K562 (cell line): ENCODE measurements around the gene ENTPD5. TPM values are rescaled to one million over a fixed set of nuclear protein-coding genes. Genes with fewer than 3 reads are reported as not detected.

Experiments
- CBFB ChIP-seq: sonication (generic); formaldehyde crosslinking; IDR thresholded peaks from 2 replicates; pipeline ENCODE4 v1.4.0; 2020; ENCODE audit warnings: mild to moderate bottlenecking, missing genetic modification reagents
- CCNT2 ChIP-seq: IDR thresholded peaks from 2 replicates; pipeline ENCODE4 v1.6.1; 2011; ENCODE audit warnings: borderline replicate concordance, low read depth, mild to moderate bottlenecking, moderate library complexity, mixed read lengths, low read length; ENCODE audit not compliant: insufficient read length; ENCODE audit errors: extremely low read depth
- CTBP1 ChIP-seq: fragments of 450-650 bp; IDR thresholded peaks from 2 replicates; pipeline ENCODE4 v1.6.1; 2016; ENCODE audit warnings: borderline replicate concordance
- ESRRB ChIP-seq: fragments of 250-450 bp; sonication (Bioruptor Pico); IDR thresholded peaks from 2 replicates; pipeline ENCODE4 v1.5.0; 2020; ENCODE audit warnings: mild to moderate bottlenecking, moderate library complexity, borderline replicate concordance
- FUS ChIP-seq: fragments of 200-400 bp; formaldehyde crosslinking; optimal IDR thresholded peaks from 2 replicates; pipeline ENCODE3; 2017; ENCODE audit warnings: low read depth, low read length
- GABPB1 ChIP-seq: sonication (generic); formaldehyde crosslinking; IDR thresholded peaks from 2 replicates; pipeline ENCODE4 v1.8.0; 2022; ENCODE audit warnings: mild to moderate bottlenecking, missing genetic modification reagents
- GTF2B ChIP-seq: IDR thresholded peaks from 2 replicates; pipeline ENCODE4 v1.6.1; 2011; ENCODE audit not compliant: insufficient read length; ENCODE audit errors: extremely low read depth
- ILK ChIP-seq: fragments of 450-650 bp; IDR thresholded peaks from 2 replicates; pipeline ENCODE4 v1.6.1; 2016; ENCODE audit warnings: missing genetic modification characterization, low read depth, mild to moderate bottlenecking, missing compliant biosample characterization, moderate library complexity, borderline replicate concordance
- KDM2B ChIP-seq: fragments of 250-450 bp; sonication (Bioruptor Pico); IDR thresholded peaks from 2 replicates; pipeline ENCODE4 v1.8.0; 2021; ENCODE audit warnings: mild to moderate bottlenecking, moderate library complexity
- MCM7 ChIP-seq, 2 experiments: fragments of 450-650 bp; IDR thresholded peaks; 2 replicates each; pipeline ENCODE4 v1.6.1; 2016 to 2018
- NBN ChIP-seq: fragments of 450-650 bp; IDR thresholded peaks from 2 replicates; pipeline ENCODE4 v1.6.1; 2016; ENCODE audit warnings: low read depth, mild to moderate bottlenecking
- NR2F6 ChIP-seq: fragments of 450-650 bp; formaldehyde crosslinking; IDR thresholded peaks from 2 replicates; pipeline ENCODE4 v1.4.0; 2020; ENCODE audit warnings: mild to moderate bottlenecking
- POLR2G ChIP-seq: fragments of 200-400 bp; formaldehyde crosslinking; IDR thresholded peaks from 2 replicates; pipeline ENCODE4 v1.6.1; 2017; ENCODE audit warnings: low read depth, mild to moderate bottlenecking, antibody characterized with exemption, low read length, moderate library complexity
- RBM22 ChIP-seq: fragments of 200-400 bp; formaldehyde crosslinking; IDR thresholded peaks from 2 replicates; pipeline ENCODE4 v1.6.1; 2018; ENCODE audit warnings: low read length, low read depth; ENCODE audit not compliant: poor library complexity, severe bottlenecking
- SMARCC2 ChIP-seq: fragments of 450-650 bp; IDR thresholded peaks from 2 replicates; pipeline ENCODE4 v1.6.1; 2017; ENCODE audit warnings: antibody characterized with exemption, moderate library complexity, mild to moderate bottlenecking, low read depth
- SP1 ChIP-seq: sonication (generic); formaldehyde crosslinking; IDR thresholded peaks from 2 replicates; pipeline ENCODE4 v1.8.1; 2022; ENCODE audit warnings: mild to moderate bottlenecking, missing genetic modification reagents
- STAT6 ChIP-seq: sonication (generic); formaldehyde crosslinking; IDR thresholded peaks from 2 replicates; pipeline ENCODE4 v1.8.1; 2023; ENCODE audit warnings: mild to moderate bottlenecking, missing genetic modification reagents
- THRB ChIP-seq: fragments of 450-650 bp; formaldehyde crosslinking; conservative IDR thresholded peaks from 2 replicates; pipeline ENCODE4 v1.4.0; 2022; ENCODE audit warnings: mild to moderate bottlenecking, missing genetic modification characterization
- ZBTB12 ChIP-seq: fragments of 250-450 bp; sonication (Bioruptor Pico); IDR thresholded peaks from 2 replicates; pipeline ENCODE4 v1.4.0; 2020
- ZC3H4 ChIP-seq: sonication (generic); formaldehyde crosslinking; IDR thresholded peaks from 2 replicates; pipeline ENCODE4 v1.9.0; 2021; ENCODE audit warnings: missing genetic modification reagents, borderline replicate concordance
- ZEB2 ChIP-seq: fragments of 450-650 bp; IDR thresholded peaks from 2 replicates; pipeline ENCODE4 v1.6.1; 2016
- ZNF232 ChIP-seq: sonication (generic); formaldehyde crosslinking; IDR thresholded peaks from 2 replicates; pipeline ENCODE4 v1.8.0; 2022; ENCODE audit warnings: mild to moderate bottlenecking, missing genetic modification reagents
- ZNF57 ChIP-seq: fragments of 450-650 bp; formaldehyde crosslinking; IDR thresholded peaks from 2 replicates; pipeline ENCODE4 v1.4.0; 2020; ENCODE audit warnings: mild to moderate bottlenecking, moderate library complexity
- ZNF586 ChIP-seq: fragments of 450-650 bp; formaldehyde crosslinking; conservative IDR thresholded peaks from 2 replicates; pipeline ENCODE4 v1.4.0; 2020; ENCODE audit warnings: mild to moderate bottlenecking, moderate library complexity
- polyA plus RNA-seq, 8 experiments: library from polyadenylated mRNA; depleted of rRNA in 4 of 8; stranded (reverse) in 5 of 8; unstranded in 3 of 8; fragments of >200 nt; fragmentation: Nextera tagmentation in 2 of 8; fragmentation: Illumina TruSeq in 1 of 8; extraction: Ambion mirVana in 2 of 8; extraction: Trizol in 1 of 8; gene quantifications; 2 replicates each; pipeline versions ENCODE4 v1.2.1 to v1.2.3, GENCODE V29; 2011 to 2014; ENCODE audit warnings: inconsistent platforms in 1 of 8, missing spikeins in 1 of 8
- total RNA-seq, 7 experiments: library from RNA; depleted of rRNA in 6 of 7; stranded (reverse); fragments of >200 nt in 6 of 7; fragmentation: Illumina TruSeq in 2 of 7; extraction: Trizol in 2 of 7; gene quantifications; 2 replicates each; pipeline versions ENCODE4 v1.2.1 to v1.2.3, GENCODE V29; 2011 to 2021; ENCODE audit warnings: low replicate concordance in 1 of 7

The ENTPD5 gene
- total and polyA plus RNA-seq, 9 of the 15 experiments (the other 6 are each of a cell fraction or from before 2014, with no cell fraction given): 2.7 to 15.3 (median 10.3) TPM

GRCh38 chr14:74018586-74019407 is at the start of gene ENTPD5, which contains the start of gene BBOF1 (continued):
- TF ChIP-seq SMARCC2 (no peak), GTF2B (no peak), ZC3H4 (peak; percentile 92; the same call in 1 of the 2 replicates), ILK (tag) (no peak), RBM22 (no peak), CTBP1 (peak; percentile 75; the same call in 1 of the 2 replicates), FUS (no peak), CBFB (CRISPR knock-in tag) (no peak), ZNF586 (CRISPR knock-in tag) (no peak), ESRRB (no peak), GABPB1 (CRISPR knock-in tag) (peak; percentile 59; the same call in 1 of the 2 replicates), CCNT2 (peak; percentile 63), STAT6 (no peak), MCM7 (IDR thresholded peaks at IDR 0.05) (no peak), ZNF57 (CRISPR knock-in tag) (no peak), NR2F6 (CRISPR knock-in tag) (no peak), NBN (no peak), THRB (no peak), ZBTB12 (peak; percentile 74), ZNF232 (CRISPR knock-in tag) (no peak), SP1 (CRISPR knock-in tag) (peak; percentile 58; the same call in 1 of the 2 replicates), ZEB2 (no peak), POLR2G (peak; percentile 89), KDM2B (CRISPR knock-in tag) (no peak)
